GM19099 (cell line): ENCODE data around the gene TCEA2.
A peak's percentile ranks its signal among the peaks of the same experiment; 100 is the strongest.

Experiments used
- POLR2A ChIP-seq: IDR thresholded peaks from 3 replicates; pipeline ENCODE4 v1.6.1; 2011; ENCODE audit warnings: low read depth; ENCODE audit not compliant: insufficient read length; ENCODE audit errors: extremely low read depth

TCEA2 gene

DNA sequence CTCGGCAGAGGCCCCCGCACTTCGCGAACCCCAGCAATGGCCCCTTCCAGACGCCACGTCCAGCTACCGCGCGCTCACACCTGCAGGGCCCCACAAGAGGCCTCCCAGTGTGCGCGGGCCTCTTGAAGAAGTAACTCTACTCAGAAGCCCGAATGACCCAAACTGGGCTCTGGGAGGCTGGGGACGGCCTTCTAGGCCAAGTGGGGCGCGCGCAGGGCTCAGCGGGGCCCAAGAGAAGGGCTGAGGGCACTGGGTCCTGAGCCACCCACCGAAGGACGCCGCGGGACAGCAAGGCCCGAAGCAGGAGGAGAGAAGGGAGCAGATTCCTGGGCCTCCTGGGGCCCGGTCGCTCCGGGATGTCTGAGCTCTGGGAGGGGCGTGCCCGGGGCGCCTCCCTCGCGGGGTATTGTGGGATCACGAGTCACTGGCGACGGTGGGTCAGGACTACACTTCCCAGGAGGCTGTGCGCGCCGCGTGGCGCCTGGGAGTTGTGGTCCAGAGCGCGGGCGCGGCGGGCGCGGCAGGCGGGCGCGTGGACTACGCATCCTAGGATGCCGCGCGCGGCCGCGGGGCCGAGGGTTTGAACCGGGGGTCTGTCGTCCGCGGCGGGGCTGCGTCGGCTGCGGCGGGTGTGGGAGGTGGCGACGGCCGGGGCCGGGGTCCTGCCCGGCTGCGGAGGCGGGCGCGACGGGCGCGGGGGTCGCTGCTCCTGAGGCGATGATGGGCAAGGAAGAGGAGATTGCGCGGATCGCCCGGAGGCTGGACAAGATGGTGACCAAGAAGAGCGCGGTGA is at the start of gene TCEA2:
Gene TCEA2, plus strand, starts transcription at position 603 of the 793 bp plus-strand sequence. Its CDS starts 115 bp downstream, at position 718.
- TF ChIP-seq POLR2A, result peak; percentile 68

DNA sequence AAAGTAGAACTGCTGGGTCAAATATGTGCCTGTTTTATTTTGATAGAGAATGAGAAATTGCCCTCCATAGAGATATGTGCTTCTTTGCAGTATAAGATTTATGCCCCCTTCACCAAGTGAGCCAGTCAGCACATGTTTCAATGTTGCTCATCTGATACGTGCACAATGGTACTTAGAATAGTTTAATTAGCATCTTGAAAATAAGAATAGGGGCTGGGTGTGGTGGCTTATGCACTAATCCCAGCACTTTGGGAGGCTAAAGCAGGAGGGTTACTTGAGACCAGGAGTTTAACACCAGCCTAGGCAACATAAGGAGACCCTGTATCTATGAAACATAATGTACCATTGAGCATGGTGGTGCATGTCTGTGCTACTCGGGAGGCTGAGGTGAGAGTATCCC is 47.4 kb upstream of the TCEA2 start:
- TF ChIP-seq POLR2A, result no peak

DNA sequence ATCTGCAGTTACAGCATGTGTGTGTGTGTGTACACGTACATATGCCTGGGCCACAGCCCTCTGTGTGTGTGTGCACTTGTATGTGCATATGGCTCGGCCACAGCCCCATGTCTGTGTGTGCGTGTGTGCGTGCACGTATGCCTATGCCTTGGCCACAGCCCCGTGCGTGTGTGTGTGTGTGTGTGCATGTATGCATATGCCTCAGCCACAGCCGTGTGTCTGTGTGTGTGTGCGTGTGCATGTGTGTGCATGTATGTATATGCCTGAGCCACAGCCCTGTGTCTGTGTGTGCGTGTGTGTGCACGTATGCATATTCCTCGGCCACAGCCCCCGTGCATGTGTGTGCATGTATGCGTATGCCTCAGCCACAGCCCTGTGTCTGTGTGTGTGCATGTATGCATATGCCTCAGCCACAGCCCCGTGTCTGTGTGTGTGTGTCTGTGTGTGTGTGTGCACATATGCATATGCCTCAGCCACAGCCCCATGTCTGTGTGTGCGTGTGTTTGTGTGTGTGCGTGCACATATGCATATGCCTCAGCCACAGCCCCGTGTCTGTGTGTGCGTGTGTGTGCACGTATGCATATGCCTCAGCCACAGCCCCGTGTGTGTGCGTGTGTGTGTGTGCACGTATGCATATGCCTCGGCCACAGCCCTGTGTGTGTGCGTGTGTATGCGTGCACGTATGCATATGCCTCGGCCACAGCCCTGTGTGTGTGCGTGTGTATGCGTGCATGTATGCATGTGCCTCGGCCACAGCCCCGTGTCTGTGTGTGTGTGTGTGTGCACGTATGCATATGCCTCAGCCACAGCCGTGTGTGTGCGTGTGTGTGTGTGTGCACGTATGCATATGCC is 41.6 kb upstream of the TCEA2 start:
- no peak for TF ChIP-seq POLR2A

DNA sequence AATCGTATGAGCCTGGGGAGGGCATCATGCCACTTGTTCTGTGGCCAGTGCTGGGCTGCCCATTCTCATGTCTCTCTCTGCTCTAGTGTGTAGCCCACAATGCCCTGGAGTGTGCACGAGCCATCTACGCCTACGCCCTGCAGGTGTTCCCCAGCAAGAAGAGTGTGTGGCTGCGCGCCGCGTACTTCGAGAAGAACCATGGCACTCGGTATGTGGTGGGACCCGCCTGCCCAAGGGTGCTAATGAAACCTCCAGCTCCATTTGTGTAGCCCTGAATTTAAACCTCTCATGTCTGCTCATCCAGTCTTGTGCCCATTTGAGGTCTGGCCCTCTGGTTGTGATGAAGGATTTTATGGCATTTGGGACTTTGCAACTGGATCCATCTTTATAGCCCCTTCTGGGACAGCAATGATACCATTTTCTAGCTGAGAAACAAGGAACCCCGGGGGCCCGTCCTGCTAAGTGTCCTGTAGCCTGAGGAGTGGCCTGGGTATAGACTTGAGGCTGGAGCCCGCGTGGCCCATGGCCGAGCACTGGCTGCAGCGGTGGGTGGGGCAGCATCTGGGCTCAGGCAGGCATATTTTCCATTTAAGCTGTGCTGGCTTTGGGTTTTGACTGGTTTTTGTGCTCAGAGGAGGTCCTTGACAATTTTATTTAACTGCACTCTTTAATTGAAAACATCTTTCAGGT is 40.2 kb upstream of the TCEA2 start:
- TF ChIP-seq POLR2A, result no peak

DNA sequence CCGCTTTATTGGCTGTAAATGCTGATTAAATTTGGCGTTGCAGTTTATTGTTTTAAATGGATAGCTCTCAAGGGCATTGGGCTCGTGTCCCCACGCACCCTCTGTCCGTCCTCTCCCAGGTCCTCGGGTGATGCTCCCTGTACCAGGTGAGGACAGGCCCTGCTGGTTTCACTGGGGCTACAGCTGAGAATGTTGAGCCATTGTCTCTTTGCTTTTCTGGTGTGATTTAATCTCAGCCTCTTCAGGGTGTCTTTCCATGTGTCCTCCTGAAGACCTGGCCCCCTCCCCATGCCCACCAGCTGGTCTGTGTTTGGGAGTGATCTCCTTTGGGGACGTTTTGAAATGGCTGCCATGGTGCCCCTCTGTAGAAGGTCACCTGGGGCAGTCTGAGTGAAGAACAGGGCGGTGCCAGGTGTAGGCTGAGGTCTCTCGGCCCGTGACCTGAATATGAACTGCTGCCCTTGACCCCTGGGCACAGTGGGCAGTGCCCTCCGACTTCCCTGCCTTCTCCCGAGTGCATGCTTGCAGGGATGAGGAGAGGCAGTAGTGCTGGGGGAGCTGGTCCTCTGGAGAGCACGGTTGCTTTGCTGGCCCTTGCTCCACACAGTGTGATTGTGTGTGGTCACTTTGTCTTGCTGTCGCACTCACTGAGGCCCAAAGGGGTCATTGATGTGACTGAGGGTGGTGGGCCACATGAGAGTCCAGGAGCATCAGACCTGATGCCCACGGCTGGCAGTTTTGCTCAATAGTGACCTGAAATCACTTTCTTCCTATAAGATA is 39.4 kb upstream of the TCEA2 start:
- no peak for TF ChIP-seq POLR2A

DNA sequence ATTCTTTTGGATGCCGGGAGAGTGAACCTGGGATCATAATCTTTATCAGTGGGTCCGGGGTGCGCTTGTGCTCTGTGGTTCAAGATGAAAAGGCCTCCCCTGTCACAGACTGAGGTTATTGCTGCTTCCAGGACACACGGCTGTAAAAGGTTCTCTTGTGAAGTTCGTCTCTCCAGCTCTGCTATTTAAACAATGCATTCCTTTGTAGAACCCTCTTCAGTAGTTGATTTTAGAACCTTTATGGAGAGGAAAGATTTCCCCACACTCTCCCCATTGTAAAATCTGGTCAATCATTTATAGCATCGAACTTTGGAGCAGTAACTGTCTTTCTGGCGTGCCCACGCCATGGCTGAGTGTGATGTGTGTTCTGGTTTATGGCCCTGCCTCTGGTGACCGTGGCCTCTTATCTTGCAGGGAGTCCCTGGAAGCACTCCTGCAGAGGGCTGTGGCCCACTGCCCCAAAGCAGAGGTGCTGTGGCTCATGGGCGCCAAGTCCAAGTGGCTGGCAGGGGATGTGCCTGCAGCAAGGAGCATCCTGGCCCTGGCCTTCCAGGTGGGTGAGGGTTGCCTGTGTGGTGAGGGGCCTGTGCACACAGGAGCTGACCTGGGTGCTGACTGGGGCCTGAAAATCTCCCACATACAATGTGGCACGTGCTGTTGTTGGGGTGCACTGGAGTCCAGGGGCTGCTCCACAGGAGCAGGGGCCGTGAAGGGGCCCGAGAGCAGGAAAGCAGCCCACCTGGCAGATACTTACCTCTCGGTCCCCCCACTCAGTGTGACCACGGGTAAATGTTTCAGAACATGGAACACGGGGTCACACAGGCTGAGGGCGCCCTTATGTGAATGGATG is 38.6 kb upstream of the TCEA2 start:
- TF ChIP-seq POLR2A, result no peak

DNA sequence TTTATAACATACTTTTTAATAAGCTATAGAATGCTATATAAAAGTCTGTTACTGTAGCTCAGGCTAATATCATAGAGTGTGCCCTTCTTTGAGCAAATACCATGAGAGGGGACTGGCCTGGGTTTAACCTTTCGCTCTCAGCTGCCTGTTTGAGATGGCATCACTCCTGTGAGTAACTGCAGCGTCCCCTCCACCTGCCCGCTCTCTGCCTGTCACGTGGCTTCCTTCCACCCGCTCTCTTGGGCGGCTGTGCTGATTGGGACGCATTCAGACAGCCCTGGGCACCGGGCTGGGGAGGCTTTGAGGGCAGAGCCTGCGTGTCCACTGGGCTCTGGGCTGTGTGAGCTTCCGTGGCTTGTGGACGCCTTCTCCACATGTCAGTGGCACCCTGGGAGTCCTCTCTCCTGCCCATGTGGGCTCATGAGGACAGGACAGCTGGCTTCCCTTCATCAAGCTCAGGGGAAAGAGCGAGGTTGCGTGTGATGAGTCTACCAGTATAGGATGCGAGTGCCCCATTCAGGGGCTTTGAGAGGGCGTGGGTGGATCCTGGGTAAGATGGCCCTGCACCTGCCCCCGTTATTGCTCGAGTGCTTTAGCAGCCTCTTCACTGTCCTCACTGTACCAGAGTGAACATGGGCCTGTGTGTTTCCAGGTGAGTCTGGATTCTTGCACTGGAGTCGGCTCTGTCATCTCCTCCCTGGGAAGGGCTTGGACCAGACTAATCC is 37.7 kb upstream of the TCEA2 start:
- TF ChIP-seq POLR2A, result no peak

DNA sequence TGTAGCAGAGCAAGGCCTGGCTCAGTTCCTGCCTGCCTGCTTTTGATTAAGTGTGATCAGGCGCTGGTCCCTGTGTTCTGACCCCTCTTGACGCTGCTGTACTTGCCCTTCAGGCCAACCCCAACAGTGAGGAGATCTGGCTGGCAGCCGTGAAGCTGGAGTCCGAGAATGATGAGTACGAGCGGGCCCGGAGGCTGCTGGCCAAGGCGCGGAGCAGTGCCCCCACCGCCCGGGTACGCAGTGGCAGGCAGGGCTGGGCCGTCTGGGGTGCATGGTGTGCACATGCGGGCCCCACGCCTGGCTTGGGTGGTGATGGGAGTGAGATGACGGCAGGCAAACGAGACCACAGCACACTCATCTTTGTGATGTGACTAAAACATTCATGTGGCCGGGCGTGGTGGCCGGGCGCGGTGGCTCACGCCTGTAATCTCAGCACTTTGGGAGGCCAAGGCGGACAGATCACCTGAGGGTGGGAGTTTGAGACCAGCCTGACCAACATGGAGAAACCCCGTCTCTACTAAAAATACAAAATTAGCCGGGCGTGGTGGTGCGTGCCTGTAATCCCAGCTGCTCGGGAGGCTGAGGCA is 37.1 kb upstream of the TCEA2 start:
- TF ChIP-seq POLR2A, result no peak

DNA sequence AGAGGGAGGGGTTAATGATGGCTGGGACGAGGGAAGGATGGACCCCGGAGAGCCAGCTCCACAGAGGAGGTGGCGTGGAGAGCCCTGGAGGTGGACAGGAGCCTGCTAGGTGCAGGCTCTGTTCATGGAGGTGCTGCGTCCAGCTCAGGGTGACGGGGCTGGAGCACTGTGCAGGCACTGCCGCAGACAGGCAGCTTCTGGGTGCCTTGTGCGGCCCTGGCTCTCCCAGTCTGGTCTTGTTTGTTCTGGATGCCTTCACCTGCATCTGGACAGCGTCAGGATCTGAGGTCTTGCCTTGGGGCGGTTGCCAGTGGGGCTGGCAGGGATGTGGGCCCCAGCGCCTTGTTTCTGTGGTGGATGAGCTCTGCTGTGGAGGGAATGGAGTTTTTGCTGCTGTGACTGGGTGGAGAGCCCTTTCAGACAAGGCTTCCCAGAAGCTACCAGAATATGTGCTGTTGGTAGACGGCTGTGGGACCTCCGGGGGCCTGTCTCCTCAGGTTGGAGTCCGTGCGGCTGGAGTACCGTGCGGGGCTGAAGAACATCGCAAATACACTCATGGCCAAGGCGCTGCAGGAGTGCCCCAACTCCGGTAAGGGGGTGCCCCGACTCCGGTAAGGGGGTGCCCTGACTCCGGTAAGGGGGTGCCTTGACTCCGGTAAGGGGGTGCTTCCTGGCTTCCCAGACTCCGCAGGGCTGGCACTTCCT is 34.9 kb upstream of the TCEA2 start:
- TF ChIP-seq POLR2A, result no peak

DNA sequence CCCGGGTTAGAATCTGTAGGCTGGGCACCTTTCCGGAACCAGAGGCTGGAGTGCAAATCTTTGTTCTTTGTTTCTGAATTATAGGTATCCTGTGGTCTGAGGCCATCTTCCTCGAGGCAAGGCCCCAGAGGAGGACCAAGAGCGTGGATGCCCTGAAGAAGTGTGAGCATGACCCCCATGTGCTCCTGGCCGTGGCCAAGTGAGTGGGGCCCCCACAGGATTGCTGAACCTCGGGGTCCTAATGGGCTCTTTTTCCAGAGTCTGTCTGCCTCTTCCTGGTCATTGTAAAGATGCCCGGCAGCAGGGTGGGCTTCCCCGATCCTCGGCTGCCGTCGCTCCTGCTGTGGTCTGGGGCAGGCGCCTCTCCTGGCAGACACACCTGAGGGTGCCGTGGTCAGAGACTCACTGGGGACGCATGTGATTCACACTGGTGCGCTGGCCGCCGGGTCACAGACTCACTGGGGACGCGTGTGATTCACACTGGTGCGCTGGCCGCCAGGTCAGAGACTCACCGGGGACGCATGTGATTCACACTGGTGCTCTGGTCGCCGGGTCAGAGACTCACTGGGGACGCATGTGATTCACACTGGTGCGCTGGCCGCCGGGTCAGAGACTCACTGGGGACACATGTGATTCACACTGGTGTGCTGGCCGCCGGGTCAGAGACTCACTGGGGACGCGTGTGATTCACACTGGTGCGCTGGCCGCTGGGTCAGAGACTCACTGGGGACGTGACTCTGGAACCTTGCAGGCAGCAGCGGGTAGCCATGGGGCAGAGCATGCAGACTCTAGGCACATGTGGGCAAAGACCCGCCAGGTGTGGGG is 33.5 kb upstream of the TCEA2 start:
- TF ChIP-seq POLR2A, result no peak

DNA sequence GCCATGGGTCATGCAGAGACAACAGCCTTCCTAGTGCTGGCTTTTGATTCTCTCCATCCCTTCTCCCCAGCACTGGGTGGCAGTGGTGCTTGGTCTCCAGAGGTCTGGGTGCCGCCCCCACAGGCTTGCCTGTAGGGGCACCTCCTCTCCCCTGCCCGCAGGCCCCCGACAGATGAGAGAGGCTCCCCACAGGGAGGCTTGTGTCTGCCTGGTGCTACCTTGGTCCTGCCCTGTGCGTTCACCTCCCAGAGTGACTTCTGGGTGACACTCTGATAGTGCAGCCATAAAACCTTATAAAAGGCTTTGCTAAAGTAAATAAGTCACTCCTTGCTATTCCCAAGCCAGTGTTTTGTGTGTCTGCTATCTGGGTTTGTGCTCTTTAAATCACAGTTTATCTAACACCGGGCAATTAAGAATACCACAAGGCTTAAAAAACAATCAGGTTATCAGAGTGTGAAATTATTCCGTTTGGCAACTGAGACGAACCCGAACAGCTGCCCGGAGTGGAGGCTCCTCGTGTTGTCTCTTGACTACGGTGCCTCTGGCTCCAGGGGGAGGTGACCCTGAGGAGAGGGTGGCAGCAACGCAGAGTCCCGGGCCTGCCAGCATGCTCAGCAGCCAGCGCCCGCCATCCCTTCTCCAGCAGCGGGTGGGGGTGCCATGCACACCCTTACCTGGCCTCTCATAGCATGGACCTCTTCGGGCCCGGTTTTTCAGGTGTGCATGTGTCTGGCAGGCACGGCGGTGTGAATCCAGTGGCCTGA is 32.4 kb upstream of the TCEA2 start:
- TF ChIP-seq POLR2A, result no peak
